CD4-positive, alpha-beta memory T cell (primary cell): ENCODE results near the gene NHEJ1. TPM values are rescaled to one million over a fixed set of nuclear protein-coding genes. Genes with fewer than 3 reads are reported as not detected.
A peak's percentile ranks its signal among the peaks of the same experiment; 100 is the strongest.
"Not testable (repeated sequence)": the region's sequence is repeated elsewhere in the genome, so short reads cannot be mapped to it uniquely, and the experiment has no call there.

Experiments
- CTCF ChIA-PET: fragments of 350-600 bp; sonication (Branson Sonifier 250); formaldehyde crosslinking; loops from one replicate; lab custom pipeline; 2021; ENCODE audit warnings: inconsistent platforms; ENCODE audit not compliant: partially characterized antibody; lab: Charles Lee
- POLR2A ChIA-PET: fragments of 350-600 bp; sonication (Branson Sonifier 250); formaldehyde crosslinking; loops from one replicate; lab custom pipeline; 2021; ENCODE audit not compliant: partially characterized antibody; lab: Charles Lee
- DNase-seq, 5 donors: peaks; one replicate each; pipeline versions ENCODE4 v3.0.0 to v3.0.0-alpha.2; 2020 to 2022; ENCODE audit warnings: mixed read lengths in 1 of 5
- H3K27ac ChIP-seq: one replicate; pipeline ENCODE4 v1.7.0; 2013; ENCODE audit warnings: low read depth, low read length
- H3K27me3 ChIP-seq: 2 replicates; pipeline ENCODE4 v1.7.0; 2013; ENCODE audit warnings: mild to moderate bottlenecking, low read length, moderate library complexity; ENCODE audit not compliant: insufficient read depth
- H3K36me3 ChIP-seq: 2 replicates; pipeline ENCODE4 v1.7.0; 2013; ENCODE audit warnings: mild to moderate bottlenecking, low read length, moderate library complexity; ENCODE audit not compliant: insufficient read depth
- H3K4me1 ChIP-seq: 2 replicates; pipeline ENCODE4 v1.7.0; 2013; ENCODE audit warnings: mild to moderate bottlenecking, low read length, moderate library complexity; ENCODE audit not compliant: insufficient read depth
- H3K4me3 ChIP-seq, 2 donors: one replicate each; pipeline ENCODE4 v1.7.0; 2013; ENCODE audit warnings: low read length in 2 of 2, mild to moderate bottlenecking in 1 of 2
- H3K9me3 ChIP-seq, 2 donors: one replicate each; pipeline ENCODE4 v1.7.0; 2013; ENCODE audit warnings: low read length in 2 of 2, control low read depth in 1 of 2; ENCODE audit not compliant: control insufficient read depth in 1 of 2
- H3K27ac Mint-ChIP-seq, 7 donors: one replicate each; pipeline ENCODE4 v1.8.0; 2020 to 2021; ENCODE audit warnings: mixed read lengths in 7 of 7, mild to moderate bottlenecking in 6 of 7, inconsistent platforms in 3 of 7, moderate library complexity in 3 of 7
- H3K27me3 Mint-ChIP-seq, 2 donors: one replicate each; pipeline ENCODE4 v1.8.0; 2020 to 2021; ENCODE audit warnings: mixed read lengths in 2 of 2
- H3K36me3 Mint-ChIP-seq, 2 donors: one replicate each; pipeline ENCODE4 v1.8.0; 2020 to 2021; ENCODE audit warnings: mixed read lengths in 2 of 2, inconsistent platforms in 1 of 2, mild to moderate bottlenecking in 1 of 2
- H3K4me1 Mint-ChIP-seq, 4 donors: one replicate each; pipeline ENCODE4 v1.8.0; 2020 to 2021; ENCODE audit warnings: mixed read lengths in 4 of 4, mild to moderate bottlenecking in 1 of 4
- H3K4me3 Mint-ChIP-seq, 8 donors: one replicate each; pipeline ENCODE4 v1.8.0; 2020 to 2021; ENCODE audit warnings: mixed read lengths in 8 of 8, mild to moderate bottlenecking in 7 of 8, moderate library complexity in 6 of 8, inconsistent platforms in 3 of 8
- H3K9me3 Mint-ChIP-seq, 8 donors: one replicate each; pipeline ENCODE4 v1.8.0; 2020 to 2021; ENCODE audit warnings: mixed read lengths in 8 of 8, mild to moderate bottlenecking in 5 of 8, inconsistent platforms in 3 of 8, moderate library complexity in 1 of 8
- intact Hi-C: fragments of 100-400 bp; cut with micrococcal nuclease; formaldehyde crosslinking; loops from one replicate; pipeline ENCODE4 v1.15.1; 2023
- polyA plus RNA-seq, 2 donors: library from polyadenylated mRNA; unstranded; fragments of 300-500 nt; fragmentation: Illumina TruSeq; gene quantifications; one replicate each; pipeline ENCODE4 v1.2.3, GENCODE V29; 2021
- total RNA-seq, 2 experiments: library from RNA; stranded (reverse); gene quantifications; one replicate each; pipeline ENCODE4 v1.2.3, GENCODE V29; 2021

The NHEJ1 gene
- total and polyA plus RNA-seq, 4 experiments from 2014 or later, result 14.1 to 27.5 (median 20.5) TPM

GRCh38 chr2:219206328-219207133, 45.9 kb upstream of the NHEJ1 start, which contains the start of gene ZFAND2B:
ZFAND2B (plus strand) TSS chr2:219206782; CDS start chr2:219206988, 206 bp downstream.
- Mint-ChIP-seq H3K27ac (peak within 1 kb of the TSS; percentile 93 to 98 (median 97)), H3K4me3 (peak within 1 kb of the TSS; percentile 88 to 95 (median 94)), H3K36me3 (peaks cover 11 to 25% of the 10 kb centered on the region in 2 donors), H3K27me3 (no peaks in the 10 kb centered on the region), H3K9me3 (no peaks in the 10 kb centered on the region), H3K4me1 (peaks cover 22 to 53% (median 36%) of the 10 kb centered on the region in 4 donors)
- CTCF ChIA-PET, result interaction anchor here (0.6 to 14.5 kb wide), 14 partner anchors 9 to 91 kb away, joined by 3 to 253 read pairs (median 4); partner anchors contain the start of genes CNPPD1, DNAJB2, GLB1L and NHEJ1
- peak; percentile 93 to 98 (median 95) for DNase-seq
- Histone ChIP-seq H3K4me1 (peaks cover 39% of the 10 kb centered on the region), H3K36me3 (peaks cover 24% of the 10 kb centered on the region), H3K4me3 (peak within 1 kb of the TSS; percentile 67 to 88), H3K9me3 (no peaks in the 10 kb centered on the region), H3K27me3 (no peaks in the 10 kb centered on the region), H3K27ac (peak within 1 kb of the TSS; percentile 87)
- POLR2A ChIA-PET, result interaction anchor here (0.7 to 15.3 kb wide), 26 partner anchors 9 to 990 kb away, joined by 3 to 424 read pairs (median 10); partner anchors contain the start of genes ABCB6, ANKZF1, ARPC2 and ATG9A
- intact Hi-C loops, result loop anchor here (1.0 to 2.0 kb wide), 6 partner anchors 23 to 182 kb away; partner anchors contain the start of genes ANKZF1, ATG9A, DNAJB2 and NHEJ1

GRCh38 chr2:219205981-219206327, 45.3 kb upstream of the NHEJ1 start:
- Mint-ChIP-seq H3K36me3 (peaks cover 11 to 21% of the 10 kb centered on the region in 2 donors), H3K9me3 (no peaks in the 10 kb centered on the region), H3K27ac (peak overlapping the region; percentile 93 to 98 (median 97)), H3K4me3 (peak overlapping the region; percentile 88 to 95 (median 94)), H3K4me1 (peaks cover 18 to 48% (median 31%) of the 10 kb centered on the region in 4 donors), H3K27me3 (no peaks in the 10 kb centered on the region)
- peaks cover 24% of the 10 kb centered on the region for H3K36me3 ChIP-seq
- peak overlapping the region; percentile 87 for H3K27ac ChIP-seq
- no peaks in the 10 kb centered on the region for H3K27me3 ChIP-seq
- ChIA-PET POLR2A (interaction anchor here (0.7 to 15.3 kb wide), 24 partner anchors 9 to 308 kb away, joined by 3 to 424 read pairs (median 12); partner anchors contain the start of genes ABCB6, ANKZF1, ATG9A and CNPPD1), CTCF (interaction anchor here (0.6 to 14.5 kb wide), 14 partner anchors 9 to 92 kb away, joined by 3 to 253 read pairs (median 4); partner anchors contain the start of genes CNPPD1, DNAJB2, GLB1L and NHEJ1)
- peak overlapping the region; percentile 67 to 88 for H3K4me3 ChIP-seq
- peaks cover 34% of the 10 kb centered on the region for H3K4me1 ChIP-seq
- intact Hi-C loops, result loop anchor here (1.0 to 2.0 kb wide), 6 partner anchors 23 to 183 kb away; partner anchors contain the start of genes ANKZF1, ATG9A, DNAJB2 and NHEJ1
- DNase-seq, result no peak
- H3K9me3 ChIP-seq, result no peaks in the 10 kb centered on the region

- ChIA-PET CTCF (interaction anchor here (1.0 to 4.2 kb wide), 4 partner anchors 9 to 90 kb away, joined by 3 to 22 read pairs (median 3); no protein-coding TSS in a partner anchor), POLR2A (interaction anchor here (1.6 to 15.3 kb wide), 7 partner anchors 12 to 89 kb away, joined by 3 to 424 read pairs (median 40); partner anchors contain the start of genes ABCB6, CNPPD1, RETREG2 and SLC23A3)
- Histone ChIP-seq H3K27ac (no peak overlapping the region), H3K36me3 (peaks cover 24% of the 10 kb centered on the region), H3K4me3 (no peak overlapping the region), H3K4me1 (peaks cover 26% of the 10 kb centered on the region), H3K9me3 (no peaks in the 10 kb centered on the region), H3K27me3 (no peaks in the 10 kb centered on the region)
- H3K36me3 Mint-ChIP-seq, result peaks cover 11 to 21% of the 10 kb centered on the region in 2 donors
- H3K4me3 Mint-ChIP-seq, result peak overlapping the region in 5 of 8 donors; percentile 15 to 52 (median 35)
- H3K9me3 Mint-ChIP-seq, result no peaks in the 10 kb centered on the region
- no peaks in the 10 kb centered on the region for H3K27me3 Mint-ChIP-seq
- intact Hi-C loops, result no loop called here
- H3K27ac Mint-ChIP-seq, result peak overlapping the region in 6 of 7 donors; percentile 14 to 93 (median 47)
- H3K4me1 Mint-ChIP-seq, result peaks cover 18 to 43% (median 29%) of the 10 kb centered on the region in 4 donors
- DNase-seq, result no peak
These were observed 44.5 kb upstream of the NHEJ1 start for GRCh38 chr2:219205165-219205538.

- Mint-ChIP-seq H3K27me3 (peaks cover under 1% of the 10 kb centered on the region in 2 donors), H3K36me3 (peaks cover 10 to 18% of the 10 kb centered on the region in 2 donors), H3K9me3 (no peaks in the 10 kb centered on the region), H3K4me1 (peaks cover 18 to 38% (median 26%) of the 10 kb centered on the region in 4 donors), H3K4me3 (peak overlapping the region in 3 of 8 donors; percentile 15 to 35 (median 20)), H3K27ac (peak overlapping the region in 2 of 7 donors; percentile 63 to 93)
- Histone ChIP-seq H3K4me1 (peaks cover 20% of the 10 kb centered on the region), H3K9me3 (no peaks in the 10 kb centered on the region), H3K36me3 (peaks cover 21% of the 10 kb centered on the region), H3K27me3 (no peaks in the 10 kb centered on the region), H3K4me3 (no peak overlapping the region), H3K27ac (no peak overlapping the region)
- CTCF ChIA-PET, result interaction anchor here (0.8 to 1.2 kb wide), 4 partner anchors 34 to 91 kb away, joined by 3 to 4 read pairs (median 4); no protein-coding TSS in a partner anchor
- POLR2A ChIA-PET, result interaction anchor here (1.6 kb wide), 1 partner anchor 49 kb away, joined by 3 read pairs; the partner anchor contains the start of genes TUBA4A and TUBA4B
- no peak for DNase-seq
- intact Hi-C loops, result no loop called here
These were observed 44.0 kb upstream of the NHEJ1 start for GRCh38 chr2:219204425-219205164.

GRCh38 chr2:219201331-219201730, 40.7 kb upstream of the NHEJ1 start:
- POLR2A ChIA-PET, result interaction anchor here (1.5 to 2.5 kb wide), 2 partner anchors 20 to 25 kb away, joined by 4 to 8 read pairs; partner anchors contain the start of gene CNPPD1
- H3K9me3 Mint-ChIP-seq, H3K4me3 Mint-ChIP-seq, H3K27ac ChIP-seq, intact Hi-C loops, H3K9me3 ChIP-seq, H3K4me3 ChIP-seq, H3K27ac Mint-ChIP-seq, H3K36me3 ChIP-seq, DNase-seq, H3K27me3 Mint-ChIP-seq, H3K4me1 ChIP-seq, H3K27me3 ChIP-seq, H3K36me3 Mint-ChIP-seq: not testable (repeated sequence)
- peaks cover 6 to 13% (median 8%) of the 10 kb centered on the region in 4 donors for H3K4me1 Mint-ChIP-seq
- CTCF ChIA-PET, result interaction anchor here (1.4 to 3.4 kb wide), 5 partner anchors 10 to 94 kb away, joined by 3 to 15 read pairs (median 7); no protein-coding TSS in a partner anchor

GRCh38 chr2:219200502-219201326, 40.1 kb upstream of the NHEJ1 start:
- H3K36me3 ChIP-seq, H3K9me3 ChIP-seq, H3K9me3 Mint-ChIP-seq, intact Hi-C loops, H3K4me1 ChIP-seq, H3K4me3 ChIP-seq, H3K4me1 Mint-ChIP-seq, H3K27me3 ChIP-seq, H3K36me3 Mint-ChIP-seq, H3K27me3 Mint-ChIP-seq, H3K27ac ChIP-seq: not testable (repeated sequence)
- DNase-seq, result peak in 1 of 5 donors; percentile 15
- ChIA-PET CTCF (interaction anchor here (1.4 to 3.4 kb wide), 5 partner anchors 10 to 94 kb away, joined by 3 to 15 read pairs (median 7); no protein-coding TSS in a partner anchor), POLR2A (interaction anchor here (1.5 to 2.5 kb wide), 2 partner anchors 19 to 24 kb away, joined by 4 to 8 read pairs; partner anchors contain the start of gene CNPPD1)
- H3K27ac Mint-ChIP-seq, result peak overlapping the region in 6 of 7 donors; percentile 47 to 94 (median 67)
- H3K4me3 Mint-ChIP-seq, result peak overlapping the region; percentile 63 to 83 (median 81)
